ENCODE measurements around the gene ZNF266. TPM values are rescaled to one million over a fixed set of nuclear protein-coding genes. Genes with fewer than 3 reads are reported as not detected.

The ZNF266 gene
- total RNA-seq = 10 to 100 TPM; 39.9 to 40.5 TPM

DNA sequence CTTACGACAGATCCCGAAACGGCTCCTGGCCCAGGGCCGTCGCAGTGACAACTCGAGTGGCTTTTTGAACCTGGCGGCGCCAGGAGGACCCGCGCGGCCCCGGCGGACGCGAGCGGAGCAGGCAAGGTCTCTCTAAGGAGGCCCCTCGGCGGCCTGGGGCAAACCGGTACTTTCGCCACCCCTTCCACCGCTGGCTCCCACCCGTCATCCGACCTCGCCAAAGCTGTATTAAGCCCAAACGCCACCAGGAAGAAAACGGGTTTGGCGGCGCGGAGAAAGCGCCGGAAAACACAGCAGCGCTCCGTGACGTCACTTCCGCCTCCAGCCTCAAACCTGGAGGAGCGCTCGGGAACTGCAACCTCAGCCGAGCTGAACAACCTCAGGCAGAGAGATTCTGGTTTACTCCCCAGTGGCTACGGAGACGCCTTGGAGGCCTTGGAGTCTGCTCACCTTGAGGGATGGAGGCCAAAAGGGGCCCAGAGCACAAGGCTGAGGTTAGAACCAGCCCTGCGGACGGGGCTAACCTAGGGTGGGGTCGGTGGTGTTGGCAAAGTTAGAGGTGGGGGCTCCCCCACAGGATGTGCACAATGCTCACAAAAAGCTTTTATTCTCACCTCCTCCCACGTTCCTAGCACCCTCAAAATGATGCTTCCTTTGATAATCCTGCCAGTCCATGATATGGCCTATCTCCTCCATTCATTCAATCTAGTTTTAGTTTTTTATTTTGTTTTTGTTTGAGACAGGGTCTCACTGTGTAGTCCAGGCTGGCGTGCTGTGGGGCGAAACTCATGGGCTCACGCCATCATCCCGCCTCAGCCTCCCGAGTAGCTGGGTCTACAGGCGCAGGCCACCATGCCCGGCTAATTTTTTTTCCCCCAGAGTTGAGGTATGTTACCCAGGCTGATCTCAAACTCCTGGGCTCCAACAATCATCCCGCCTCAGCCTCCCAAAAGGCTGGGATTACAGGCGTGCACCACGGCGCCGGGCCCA, at the start of gene ZNF266:
Gene ZNF266, minus strand, starts transcription at position 295 of the 990 bp plus-strand sequence. CDS start 15,484 bp downstream, outside the sequence.
- Mint-ChIP-seq H3K36me3 (peaks cover 25% of the 10 kb centered on the region), H3K4me1 (ENCODE audit: low read depth in 2 of 2) (peaks cover 28 to 34% of the 10 kb centered on the region in 2 donors), H3K27ac (peak within 1 kb of the TSS; percentile 84 to 95), H3K9me3 (no peaks in the 10 kb centered on the region), H3K27me3 (no peaks in the 10 kb centered on the region), H3K4me3 (peak within 1 kb of the TSS; percentile 90)
- DNase-seq (ENCODE audit: low spot score) (peak; percentile 93), ATAC-seq (peak; percentile 90 to 93)

DNA sequence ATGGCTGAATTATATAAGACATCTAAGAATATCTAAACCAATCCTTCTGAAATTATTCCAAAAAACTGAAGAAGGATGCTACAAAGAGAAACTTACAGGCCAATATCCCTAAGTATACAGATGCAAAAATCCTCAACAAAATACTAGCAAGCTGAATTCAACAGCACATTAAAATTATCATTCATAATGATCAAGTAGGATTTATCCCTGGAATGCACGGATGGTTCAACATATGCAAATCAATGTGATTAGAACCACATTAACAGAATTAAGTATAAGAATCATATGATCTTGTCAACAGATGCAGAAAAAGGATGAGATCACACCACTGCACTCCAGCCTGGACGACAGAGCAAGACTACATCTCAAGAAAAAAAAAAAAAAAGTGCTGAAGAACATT, 49.8 kb upstream of the ZNF266 start:
- Mint-ChIP-seq H3K27me3 (no peaks in the 10 kb centered on the region), H3K27ac (no peak overlapping the region), H3K4me3 (no peak overlapping the region), H3K36me3 (peaks cover 28% of the 10 kb centered on the region), H3K4me1 (ENCODE audit: low read depth in 2 of 2) (no peaks in the 10 kb centered on the region), H3K9me3 (peaks cover 16% of the 10 kb centered on the region)
- DNase-seq (ENCODE audit: low spot score) (no peak), ATAC-seq (no peak)

- no peak for ATAC-seq
- Mint-ChIP-seq H3K27ac (no peak overlapping the region), H3K4me1 (ENCODE audit: low read depth in 2 of 2) (no peaks in the 10 kb centered on the region), H3K9me3 (peaks cover 18% of the 10 kb centered on the region), H3K27me3 (peaks cover 4 to 5% of the 10 kb centered on the region in 2 donors), H3K36me3 (peaks cover 36% of the 10 kb centered on the region), H3K4me3 (no peak overlapping the region)
- no peak for DNase-seq (ENCODE audit: low spot score)
These were observed 39.6 kb upstream of the ZNF266 start for GRCh38 chr19:9474975-9475374.

DNA sequence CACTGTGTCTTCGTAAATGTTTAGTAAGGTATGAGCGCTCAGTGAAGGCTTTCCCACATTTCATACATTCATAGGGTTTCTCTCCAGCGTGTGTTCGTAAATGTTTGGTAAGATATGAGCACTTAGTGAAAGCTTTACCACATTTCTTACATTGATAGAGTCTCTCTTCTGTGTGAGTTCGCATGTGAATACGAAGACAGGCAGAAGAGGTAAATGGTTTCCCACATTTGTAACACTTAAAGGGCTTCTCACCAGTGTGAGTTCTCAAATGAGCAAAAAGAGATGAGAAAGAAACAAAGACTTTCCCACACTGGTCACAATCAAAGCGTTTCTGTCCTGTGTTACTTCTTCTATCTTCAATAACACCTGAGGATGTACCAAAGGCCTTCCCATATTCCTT, 31.8 kb upstream of the ZNF266 start:
- Mint-ChIP-seq H3K27me3 (no peaks in the 10 kb centered on the region), H3K9me3 (peaks cover 16% of the 10 kb centered on the region), H3K36me3 (peaks cover 33% of the 10 kb centered on the region), H3K4me3 (no peak overlapping the region), H3K27ac (no peak overlapping the region), H3K4me1 (ENCODE audit: low read depth in 2 of 2) (no peaks in the 10 kb centered on the region)
- DNase-seq (ENCODE audit: low spot score) (no peak), ATAC-seq (no peak)

GRCh38 chr19:9461938-9462337, 26.6 kb upstream of the ZNF266 start:
- peaks cover 37% of the 10 kb centered on the region for H3K36me3 Mint-ChIP-seq
- H3K27me3 Mint-ChIP-seq = no peaks in the 10 kb centered on the region
- no peak for ATAC-seq
- no peaks in the 10 kb centered on the region for H3K4me1 Mint-ChIP-seq (ENCODE audit: low read depth in 2 of 2)
- H3K9me3 Mint-ChIP-seq = peaks cover 28% of the 10 kb centered on the region
- H3K4me3 Mint-ChIP-seq = no peak overlapping the region
- no peak for DNase-seq (ENCODE audit: low spot score)
- no peak overlapping the region for H3K27ac Mint-ChIP-seq

GRCh38 chr19:9456018-9456689, 20.8 kb upstream of the ZNF266 start:
- H3K4me1 Mint-ChIP-seq (ENCODE audit: low read depth in 2 of 2) = no peaks in the 10 kb centered on the region
- no peaks in the 10 kb centered on the region for H3K27me3 Mint-ChIP-seq
- DNase-seq (ENCODE audit: low spot score) (no peak), ATAC-seq (no peak)
- peaks cover 41% of the 10 kb centered on the region for H3K9me3 Mint-ChIP-seq
- H3K27ac Mint-ChIP-seq = no peak overlapping the region
- no peak overlapping the region for H3K4me3 Mint-ChIP-seq
- H3K36me3 Mint-ChIP-seq = peaks cover 53% of the 10 kb centered on the region

- Mint-ChIP-seq H3K27ac (no peak overlapping the region), H3K4me1 (ENCODE audit: low read depth in 2 of 2) (no peaks in the 10 kb centered on the region), H3K36me3 (peaks cover 49% of the 10 kb centered on the region), H3K4me3 (no peak overlapping the region), H3K9me3 (peaks cover 37% of the 10 kb centered on the region), H3K27me3 (no peaks in the 10 kb centered on the region)
- no peak for DNase-seq (ENCODE audit: low spot score)
- no peak for ATAC-seq
These were observed 18.6 kb upstream of the ZNF266 start for GRCh38 chr19:9453953-9454352.

DNA sequence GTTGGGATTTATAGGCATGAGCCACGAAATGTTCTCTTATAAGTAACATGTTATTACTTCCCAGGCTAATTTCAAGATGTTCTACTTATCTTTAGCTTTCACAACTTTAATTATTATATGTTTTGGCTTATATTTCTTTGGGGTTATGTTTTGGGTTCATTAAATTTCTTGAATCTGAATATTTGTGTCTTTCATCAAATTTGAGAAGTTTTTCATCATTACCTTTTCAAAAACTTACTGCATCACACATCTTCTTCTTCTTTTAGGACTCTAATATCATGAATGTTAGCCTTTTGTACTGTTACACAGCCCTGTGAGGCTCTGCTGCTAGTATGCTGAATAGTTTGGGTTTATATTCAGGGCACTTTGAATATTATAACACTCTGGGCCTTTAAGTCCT, 9.7 kb upstream of the ZNF266 start:
- Mint-ChIP-seq H3K4me1 (ENCODE audit: low read depth in 2 of 2) (no peaks in the 10 kb centered on the region), H3K27me3 (no peaks in the 10 kb centered on the region), H3K27ac (no peak overlapping the region), H3K36me3 (peaks cover 46% of the 10 kb centered on the region), H3K9me3 (peaks cover 25% of the 10 kb centered on the region), H3K4me3 (no peak overlapping the region)
- DNase-seq (ENCODE audit: low spot score) (no peak), ATAC-seq (no peak)

- H3K4me1 Mint-ChIP-seq (ENCODE audit: low read depth in 2 of 2) = peaks cover 22 to 29% of the 10 kb centered on the region in 2 donors
These were observed 985 bp upstream of the ZNF266 start for GRCh38 chr19:9436358-9436757.

DNA sequence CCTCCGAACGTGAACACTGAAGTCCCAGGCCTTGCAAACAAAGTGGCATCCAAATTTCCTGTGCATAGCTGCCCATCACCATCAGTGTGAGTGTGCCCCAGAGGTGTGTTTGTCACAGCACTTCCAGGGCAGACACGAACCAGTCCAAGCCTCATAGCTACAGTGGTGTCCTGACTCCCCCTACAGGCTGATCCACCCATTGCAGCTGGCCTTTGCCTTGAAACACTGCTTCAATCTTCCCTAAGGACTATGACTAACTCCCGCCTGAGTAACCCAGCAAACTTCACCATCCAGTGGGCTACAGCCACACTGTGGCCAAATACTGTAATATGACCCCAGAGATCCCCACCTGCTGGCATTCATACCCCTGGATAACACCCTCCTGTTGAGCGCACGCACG, 3.9 kb downstream of the ZNF266 start:
- no peak overlapping the region for H3K27ac Mint-ChIP-seq
- no peak overlapping the region for H3K4me3 Mint-ChIP-seq
- peaks cover 38 to 47% of the 10 kb centered on the region in 2 donors for H3K4me1 Mint-ChIP-seq (ENCODE audit: low read depth in 2 of 2)
- no peaks in the 10 kb centered on the region for H3K9me3 Mint-ChIP-seq
- peaks cover 30% of the 10 kb centered on the region for H3K36me3 Mint-ChIP-seq
- H3K27me3 Mint-ChIP-seq = no peaks in the 10 kb centered on the region
- ATAC-seq (no peak), DNase-seq (ENCODE audit: low spot score) (peak; percentile 73)

More at GRCh38 chr19:9436358-9436757, 985 bp upstream of the ZNF266 start:
- no peaks in the 10 kb centered on the region for H3K27me3 Mint-ChIP-seq
- peak overlapping the region; percentile 84 to 95 for H3K27ac Mint-ChIP-seq
- H3K4me3 Mint-ChIP-seq = peak overlapping the region; percentile 90
- ATAC-seq = no peak
- peaks cover 26% of the 10 kb centered on the region for H3K36me3 Mint-ChIP-seq
- no peak for DNase-seq (ENCODE audit: low spot score)
- H3K9me3 Mint-ChIP-seq = peaks cover 1% of the 10 kb centered on the region

- no peak overlapping the region for H3K27ac Mint-ChIP-seq
- no peak for DNase-seq (ENCODE audit: low spot score)
- H3K4me3 Mint-ChIP-seq = no peak overlapping the region
- H3K27me3 Mint-ChIP-seq = no peaks in the 10 kb centered on the region
- peaks cover 30% of the 10 kb centered on the region for H3K36me3 Mint-ChIP-seq
- H3K9me3 Mint-ChIP-seq = no peaks in the 10 kb centered on the region
- ATAC-seq = no peak
- H3K4me1 Mint-ChIP-seq (ENCODE audit: low read depth in 2 of 2) = peaks cover 34 to 37% of the 10 kb centered on the region in 2 donors
These were observed 4.9 kb downstream of the ZNF266 start for GRCh38 chr19:9430444-9430843.

- peaks cover 25 to 26% of the 10 kb centered on the region in 2 donors for H3K4me1 Mint-ChIP-seq (ENCODE audit: low read depth in 2 of 2)
These were observed 7.4 kb downstream of the ZNF266 start for GRCh38 chr19:9427941-9428340.

DNA sequence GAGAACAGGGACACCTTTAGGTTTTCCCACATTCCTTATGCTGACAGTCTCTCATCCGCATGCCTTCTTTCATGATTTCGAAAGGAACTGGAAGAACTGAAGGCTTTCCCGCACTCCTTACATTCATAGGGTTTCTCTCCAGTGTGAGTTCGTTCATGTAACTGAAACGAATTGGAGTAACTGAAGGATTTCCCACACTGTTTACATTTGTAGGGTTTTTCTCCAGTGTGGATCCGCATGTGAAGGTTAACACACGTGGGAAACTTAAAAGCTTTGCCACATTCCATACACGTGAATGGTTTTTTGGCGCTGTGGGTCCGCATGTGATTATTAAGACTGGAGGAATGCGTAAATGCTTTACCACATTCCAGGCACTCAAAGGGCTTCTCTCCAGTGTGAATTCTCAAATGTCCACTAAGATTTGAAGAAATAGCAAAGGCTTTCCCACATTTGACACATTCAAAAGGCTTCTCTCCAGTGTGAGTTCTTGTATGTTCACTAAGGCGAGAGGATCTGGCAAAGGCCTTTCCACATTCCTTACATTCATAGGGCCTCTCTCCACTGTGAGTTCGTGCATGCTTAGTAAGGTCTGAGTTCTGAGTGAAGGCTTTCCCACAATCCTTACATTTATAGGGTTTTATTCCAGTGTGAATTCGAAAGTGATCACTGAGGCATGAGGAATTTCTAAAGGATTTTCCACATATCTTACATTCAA, 22.0 kb downstream of the ZNF266 start:
- H3K36me3 Mint-ChIP-seq = peaks cover 69% of the 10 kb centered on the region
- no peak for ATAC-seq
- no peaks in the 10 kb centered on the region for H3K27me3 Mint-ChIP-seq
- H3K27ac Mint-ChIP-seq = no peak overlapping the region
- H3K4me3 Mint-ChIP-seq = no peak overlapping the region
- H3K4me1 Mint-ChIP-seq (ENCODE audit: low read depth in 2 of 2) = no peaks in the 10 kb centered on the region
- DNase-seq (ENCODE audit: low spot score) = no peak
- H3K9me3 Mint-ChIP-seq = peaks cover 12% of the 10 kb centered on the region

More at GRCh38 chr19:9427941-9428340, 7.4 kb downstream of the ZNF266 start:
- no peak overlapping the region for H3K4me3 Mint-ChIP-seq
- H3K27ac Mint-ChIP-seq = no peak overlapping the region
- H3K9me3 Mint-ChIP-seq = peaks cover 3% of the 10 kb centered on the region
- no peak for DNase-seq (ENCODE audit: low spot score)
- H3K27me3 Mint-ChIP-seq = no peaks in the 10 kb centered on the region
- no peak for ATAC-seq
- H3K36me3 Mint-ChIP-seq = peaks cover 37% of the 10 kb centered on the region
